Measurements from ENCODE around the gene SCCPDH.
A peak's percentile ranks its signal among the peaks of the same experiment; 100 is the strongest.
"Not testable (repeated sequence)": the region's sequence is repeated elsewhere in the genome, so short reads cannot be mapped to it uniquely, and the experiment has no call there.

Gene SCCPDH

DNA sequence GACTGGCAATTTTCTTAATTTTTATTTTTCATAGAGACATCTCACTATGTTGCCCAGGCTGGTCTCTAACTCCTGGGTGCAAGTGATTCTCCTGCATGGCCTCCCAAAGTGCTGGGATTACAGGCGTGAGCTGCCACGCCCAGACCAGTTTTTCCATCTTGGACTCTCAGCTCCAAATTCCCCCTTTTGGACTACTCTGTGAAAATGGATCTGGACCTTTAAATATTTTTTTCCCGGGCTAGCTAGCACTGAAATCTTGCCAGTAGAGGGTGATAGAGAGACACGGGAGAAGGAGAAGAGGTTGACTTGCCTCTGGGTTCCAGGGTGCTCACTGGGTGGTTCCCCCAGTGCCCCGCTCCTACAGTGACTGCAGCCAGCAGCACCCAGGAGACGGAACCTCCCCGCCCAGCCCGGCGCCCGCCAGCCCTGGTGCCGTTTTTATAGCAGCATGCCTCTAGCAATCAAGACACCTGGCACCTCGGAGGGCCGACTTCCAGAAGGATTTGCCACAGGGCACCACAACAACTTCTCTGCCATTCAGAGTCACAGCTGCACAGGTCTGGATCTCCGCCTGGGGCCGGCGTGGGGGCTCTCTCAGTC lies 34.7 kb upstream of the SCCPDH start:
- H3K4me3 ChIP-seq (ENCODE audit: low read depth in 1 of 2, low read length in 2 of 2) = peak overlapping the region; percentile 62 to 66
- no peak overlapping the region for H3K27ac ChIP-seq (ENCODE audit: low read depth, low read length)
- H3K36me3 ChIP-seq (ENCODE audit: control insufficient read depth in 1 of 2, insufficient read depth in 2 of 2, low read length in 2 of 2) = no peaks in the 10 kb centered on the region
- peak overlapping the region; percentile 61 to 66 for H3K9ac ChIP-seq (ENCODE audit: low read depth in 1 of 2, low read length in 2 of 2)
- H3K27me3 ChIP-seq (ENCODE audit: control insufficient read depth in 1 of 2, insufficient read depth in 2 of 2, low read length in 2 of 2) = no peaks in the 10 kb centered on the region
- H3K9me3 ChIP-seq (ENCODE audit: control insufficient read depth in 1 of 2, low read length in 2 of 2) = peaks cover 0 to 10% of the 10 kb centered on the region in 2 donors
- peaks cover 0 to 12% of the 10 kb centered on the region in 2 donors for H3K4me1 ChIP-seq (ENCODE audit: control insufficient read depth in 1 of 2, insufficient read depth in 2 of 2, low read length in 2 of 2)

DNA sequence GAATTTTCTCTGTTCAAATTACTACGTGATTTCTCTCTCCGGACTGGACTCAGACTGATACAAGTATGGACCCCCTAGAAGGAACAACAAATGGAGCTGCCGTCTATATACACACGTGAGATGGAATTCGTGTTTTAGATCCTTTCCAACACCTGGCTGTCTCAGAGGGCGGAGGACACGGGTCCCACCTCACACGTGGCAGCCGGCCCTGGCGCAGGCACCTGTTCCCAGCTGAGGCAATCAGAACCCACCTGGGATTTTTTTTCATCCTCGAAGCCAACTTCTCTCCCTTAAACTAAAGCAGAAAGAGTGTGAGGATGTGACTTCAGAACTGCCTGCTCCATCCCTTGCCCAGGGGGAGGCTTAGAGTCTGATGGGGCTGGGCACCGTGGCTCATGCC lies 34.1 kb upstream of the SCCPDH start:
- peak overlapping the region; percentile 61 to 66 for H3K9ac ChIP-seq (ENCODE audit: low read depth in 1 of 2, low read length in 2 of 2)
- H3K27me3 ChIP-seq (ENCODE audit: control insufficient read depth in 1 of 2, insufficient read depth in 2 of 2, low read length in 2 of 2) = no peaks in the 10 kb centered on the region
- no peaks in the 10 kb centered on the region for H3K36me3 ChIP-seq (ENCODE audit: control insufficient read depth in 1 of 2, insufficient read depth in 2 of 2, low read length in 2 of 2)
- peak overlapping the region; percentile 62 to 66 for H3K4me3 ChIP-seq (ENCODE audit: low read depth in 1 of 2, low read length in 2 of 2)
- H3K4me1 ChIP-seq (ENCODE audit: control insufficient read depth in 1 of 2, insufficient read depth in 2 of 2, low read length in 2 of 2) = peaks cover 0 to 12% of the 10 kb centered on the region in 2 donors
- H3K9me3 ChIP-seq (ENCODE audit: control insufficient read depth in 1 of 2, low read length in 2 of 2) = peaks cover 0 to 11% of the 10 kb centered on the region in 2 donors
- no peak overlapping the region for H3K27ac ChIP-seq (ENCODE audit: low read depth, low read length)

DNA sequence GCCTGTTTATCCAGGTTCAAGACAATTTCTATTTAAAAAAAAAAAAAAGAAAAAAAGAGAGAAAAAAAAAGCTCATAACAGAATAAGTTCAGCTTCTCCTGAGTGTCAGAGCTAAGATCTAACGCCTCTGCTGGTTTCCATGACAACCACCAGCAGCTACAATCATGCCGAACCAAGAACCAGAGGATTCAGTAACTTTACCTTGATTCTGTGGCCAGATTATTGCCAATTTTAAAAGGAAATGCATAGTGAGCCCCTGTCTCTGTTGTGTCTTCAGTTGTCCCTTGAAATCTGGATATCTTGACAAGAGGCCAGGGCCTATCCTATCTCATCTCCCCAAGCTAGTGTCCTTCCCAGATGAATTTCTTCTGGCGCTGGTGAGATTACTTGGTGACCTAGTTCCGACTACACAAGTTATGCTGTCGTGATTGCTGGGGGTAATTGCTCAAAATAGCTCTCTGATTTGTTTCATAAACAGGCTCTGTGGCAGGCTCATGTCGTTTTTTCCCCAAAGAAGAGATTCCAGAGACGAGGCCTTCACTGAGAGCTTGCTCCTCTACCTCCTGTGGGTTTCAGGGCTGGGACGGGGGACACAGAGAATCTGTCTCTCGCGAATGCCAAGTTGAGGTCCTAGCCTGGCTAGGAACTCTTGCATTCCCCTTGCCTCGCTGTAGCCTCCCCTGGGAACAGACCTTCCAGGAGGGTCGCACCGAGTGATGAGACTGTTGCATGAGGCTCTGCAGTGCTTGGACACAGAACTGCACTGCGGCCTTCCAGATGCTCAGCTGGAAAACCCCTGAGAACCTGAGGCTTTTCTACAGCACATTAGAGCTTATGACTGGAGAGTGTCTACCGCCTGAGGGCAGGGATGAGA lies 32.4 kb upstream of the SCCPDH start:
- Histone ChIP-seq H3K4me1 (ENCODE audit: control insufficient read depth in 1 of 2, insufficient read depth in 2 of 2, low read length in 2 of 2) (peaks cover 1 to 21% of the 10 kb centered on the region in 2 donors), H3K27ac (ENCODE audit: low read depth, low read length) (no peak overlapping the region), H3K9ac (ENCODE audit: low read depth in 1 of 2, low read length in 2 of 2) (no peak overlapping the region), H3K4me3 (ENCODE audit: low read depth in 1 of 2, low read length in 2 of 2) (no peak overlapping the region), H3K27me3 (ENCODE audit: control insufficient read depth in 1 of 2, insufficient read depth in 2 of 2, low read length in 2 of 2) (no peaks in the 10 kb centered on the region), H3K36me3 (ENCODE audit: control insufficient read depth in 1 of 2, insufficient read depth in 2 of 2, low read length in 2 of 2) (no peaks in the 10 kb centered on the region), H3K9me3 (ENCODE audit: control insufficient read depth in 1 of 2, low read length in 2 of 2) (peaks cover 0 to 11% of the 10 kb centered on the region in 2 donors)

DNA sequence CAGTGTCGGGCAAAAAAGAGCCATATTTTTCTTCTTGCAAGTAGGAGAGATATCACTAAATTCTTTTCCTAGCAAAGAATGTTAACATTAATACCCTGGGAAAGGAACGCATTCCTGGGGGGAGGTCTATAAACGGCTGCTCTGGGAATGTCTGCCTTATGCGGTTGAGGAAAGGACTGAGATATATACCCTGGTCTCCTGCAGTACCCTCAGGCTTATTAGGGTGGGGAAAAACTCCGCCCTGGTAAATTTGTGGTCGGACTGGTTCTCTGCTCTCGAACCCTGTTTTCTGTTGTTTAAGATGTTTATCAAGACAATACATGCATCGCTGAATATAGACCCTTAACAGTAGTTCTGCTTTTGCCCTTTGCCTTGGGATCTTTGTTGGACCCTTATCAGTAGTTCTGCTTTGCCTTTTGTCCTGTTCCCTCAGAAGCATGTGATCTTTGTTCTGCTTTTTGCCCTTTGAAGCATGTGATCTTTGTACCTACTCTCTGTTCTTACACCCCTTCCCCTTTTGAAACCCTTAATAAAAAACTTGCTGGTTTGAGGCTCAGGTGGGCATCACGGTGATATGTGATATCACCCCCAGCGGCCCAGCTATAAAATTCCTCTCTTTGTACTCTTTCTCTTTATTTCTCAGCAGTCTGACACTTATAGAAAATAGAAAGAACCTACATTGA lies 29.9 kb upstream of the SCCPDH start:
- H3K27ac ChIP-seq (ENCODE audit: low read depth, low read length); H3K27me3 ChIP-seq (ENCODE audit: control insufficient read depth in 1 of 2, insufficient read depth in 2 of 2, low read length in 2 of 2); H3K9ac ChIP-seq (ENCODE audit: low read depth in 1 of 2, low read length in 2 of 2); H3K36me3 ChIP-seq (ENCODE audit: control insufficient read depth in 1 of 2, insufficient read depth in 2 of 2, low read length in 2 of 2); H3K4me3 ChIP-seq (ENCODE audit: low read depth in 1 of 2, low read length in 2 of 2): not testable (repeated sequence)
- peaks cover 0 to 11% of the 10 kb centered on the region in 2 donors for H3K9me3 ChIP-seq (ENCODE audit: control insufficient read depth in 1 of 2, low read length in 2 of 2)
- H3K4me1 ChIP-seq (ENCODE audit: control insufficient read depth in 1 of 2, insufficient read depth in 2 of 2, low read length in 2 of 2) = peaks cover 4 to 26% of the 10 kb centered on the region in 2 donors

DNA sequence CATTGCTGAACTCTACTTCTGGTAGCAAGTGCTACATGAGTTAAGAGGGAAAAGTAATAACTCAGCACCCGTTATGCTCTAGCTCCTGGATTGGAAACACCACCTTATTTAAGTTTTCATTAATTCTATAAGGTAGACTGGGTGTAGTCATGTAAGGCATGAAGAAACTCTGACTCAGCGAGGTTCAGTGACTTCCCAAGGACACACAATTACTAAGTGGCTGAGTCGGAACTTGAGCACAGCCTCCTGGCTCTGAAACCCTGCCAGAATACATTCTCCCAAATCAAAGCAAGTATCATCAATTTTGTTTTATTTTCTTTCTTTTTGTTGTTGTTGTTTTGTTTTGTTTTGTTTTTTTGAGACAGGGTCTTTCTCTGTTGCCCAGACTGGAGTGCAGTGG lies 29.1 kb upstream of the SCCPDH start:
- no peak overlapping the region for H3K27ac ChIP-seq (ENCODE audit: low read depth, low read length)

DNA sequence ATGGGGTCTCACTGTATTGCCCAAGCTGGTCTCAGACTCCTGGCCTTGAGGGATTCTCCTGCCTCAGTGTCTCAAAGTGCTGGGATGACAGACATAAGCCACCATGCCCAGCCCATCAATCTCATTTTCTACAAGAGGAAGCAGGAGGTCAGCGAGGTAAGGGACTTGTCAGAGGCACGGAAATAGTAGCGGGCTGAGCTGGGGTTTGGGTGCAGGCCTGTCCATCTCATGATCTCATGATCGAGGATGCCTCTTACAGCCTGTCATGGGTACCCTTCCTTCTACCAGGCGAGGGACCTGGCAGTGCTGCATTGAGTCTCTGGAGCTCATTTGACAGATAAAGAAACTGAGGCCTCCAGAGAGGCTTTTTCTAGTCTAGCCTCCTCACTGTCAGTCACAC lies 28.5 kb upstream of the SCCPDH start:
- H3K27ac ChIP-seq (ENCODE audit: low read depth, low read length) = no peak overlapping the region
- no peaks in the 10 kb centered on the region for H3K36me3 ChIP-seq (ENCODE audit: control insufficient read depth in 1 of 2, insufficient read depth in 2 of 2, low read length in 2 of 2)
- H3K9me3 ChIP-seq (ENCODE audit: control insufficient read depth in 1 of 2, low read length in 2 of 2) = peaks cover 0 to 11% of the 10 kb centered on the region in 2 donors
- H3K4me1 ChIP-seq (ENCODE audit: control insufficient read depth in 1 of 2, insufficient read depth in 2 of 2, low read length in 2 of 2) = peaks cover 4 to 17% of the 10 kb centered on the region in 2 donors
- no peak overlapping the region for H3K9ac ChIP-seq (ENCODE audit: low read depth in 1 of 2, low read length in 2 of 2)
- H3K4me3 ChIP-seq (ENCODE audit: low read depth in 1 of 2, low read length in 2 of 2) = no peak overlapping the region
- H3K27me3 ChIP-seq (ENCODE audit: control insufficient read depth in 1 of 2, insufficient read depth in 2 of 2, low read length in 2 of 2) = no peaks in the 10 kb centered on the region

More for the DNA sequence above, 29.1 kb upstream of the SCCPDH start:
- Histone ChIP-seq H3K9ac (ENCODE audit: low read depth in 1 of 2, low read length in 2 of 2) (no peak overlapping the region), H3K36me3 (ENCODE audit: control insufficient read depth in 1 of 2, insufficient read depth in 2 of 2, low read length in 2 of 2) (no peaks in the 10 kb centered on the region), H3K4me1 (ENCODE audit: control insufficient read depth in 1 of 2, insufficient read depth in 2 of 2, low read length in 2 of 2) (peaks cover 4 to 20% of the 10 kb centered on the region in 2 donors), H3K4me3 (ENCODE audit: low read depth in 1 of 2, low read length in 2 of 2) (no peak overlapping the region), H3K27me3 (ENCODE audit: control insufficient read depth in 1 of 2, insufficient read depth in 2 of 2, low read length in 2 of 2) (no peaks in the 10 kb centered on the region), H3K9me3 (ENCODE audit: control insufficient read depth in 1 of 2, low read length in 2 of 2) (peaks cover 0 to 11% of the 10 kb centered on the region in 2 donors)

DNA sequence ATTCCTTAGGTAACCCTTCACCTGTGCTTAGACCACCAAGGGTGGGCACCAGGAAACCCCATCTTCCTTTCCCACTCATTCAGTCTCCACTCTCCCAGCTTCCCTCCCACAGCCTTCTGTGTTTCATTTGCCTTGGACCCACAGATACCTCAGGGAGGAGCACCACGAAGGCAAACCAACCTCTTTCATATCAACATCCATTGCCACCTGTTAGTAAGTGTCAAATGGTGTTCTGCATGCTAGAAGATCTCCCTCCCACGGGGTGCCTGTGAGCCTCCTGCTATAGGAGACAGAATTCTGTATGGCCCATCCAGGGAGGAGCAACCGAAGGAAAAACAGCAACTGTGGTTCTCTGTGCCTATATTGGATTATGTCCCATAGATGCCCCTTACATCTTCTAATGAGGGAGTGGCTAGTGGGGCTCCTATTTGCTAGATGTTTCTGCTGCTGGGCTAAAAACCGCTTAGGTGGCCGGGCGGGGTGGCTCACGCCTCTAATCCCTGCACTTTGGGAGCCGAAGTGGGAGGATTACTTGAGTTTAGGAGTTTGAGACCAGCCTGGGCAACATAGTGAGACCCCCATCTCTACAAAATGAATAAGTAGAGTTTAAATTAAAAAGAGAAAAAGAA lies 25.6 kb upstream of the SCCPDH start:
- H3K9ac ChIP-seq (ENCODE audit: low read depth in 1 of 2, low read length in 2 of 2) = peak overlapping the region; percentile 28 to 79
- H3K36me3 ChIP-seq (ENCODE audit: control insufficient read depth in 1 of 2, insufficient read depth in 2 of 2, low read length in 2 of 2) = no peaks in the 10 kb centered on the region
- no peaks in the 10 kb centered on the region for H3K27me3 ChIP-seq (ENCODE audit: control insufficient read depth in 1 of 2, insufficient read depth in 2 of 2, low read length in 2 of 2)
- H3K27ac ChIP-seq (ENCODE audit: low read depth, low read length) = no peak overlapping the region
- peaks cover 4 to 19% of the 10 kb centered on the region in 2 donors for H3K4me1 ChIP-seq (ENCODE audit: control insufficient read depth in 1 of 2, insufficient read depth in 2 of 2, low read length in 2 of 2)
- peak overlapping the region; percentile 50 to 73 for H3K4me3 ChIP-seq (ENCODE audit: low read depth in 1 of 2, low read length in 2 of 2)
- peaks cover 0 to 8% of the 10 kb centered on the region in 2 donors for H3K9me3 ChIP-seq (ENCODE audit: control insufficient read depth in 1 of 2, low read length in 2 of 2)

DNA sequence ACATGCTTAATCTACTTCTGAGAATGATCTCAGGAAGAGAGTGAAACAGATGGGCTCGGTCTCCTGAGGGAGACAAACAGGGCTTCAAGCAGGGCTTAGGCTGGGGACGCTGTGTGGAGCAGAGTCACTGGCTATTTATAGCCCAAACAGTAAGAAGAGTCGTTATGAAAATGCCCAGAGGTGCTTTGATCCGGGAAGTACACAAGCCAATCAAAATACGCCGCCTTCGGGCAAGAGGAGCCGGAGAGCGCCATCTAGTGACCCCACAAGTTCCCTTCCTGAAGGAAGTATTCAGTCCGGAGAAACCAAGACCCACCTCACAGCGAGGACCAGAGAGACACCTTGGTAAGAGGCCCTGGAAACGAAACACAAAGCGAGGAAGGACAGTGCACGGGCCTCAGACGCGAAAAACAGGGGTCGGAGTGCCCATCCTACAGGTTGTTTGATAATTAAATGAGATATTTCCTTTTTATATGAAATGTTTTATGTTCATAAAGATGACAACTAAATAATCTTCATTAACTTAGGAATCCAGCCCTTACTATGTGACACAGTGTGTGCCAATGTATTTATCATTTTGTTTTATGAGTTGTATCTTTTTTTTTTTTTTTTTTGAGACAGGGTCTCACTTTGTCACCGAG lies 25.0 kb upstream of the SCCPDH start:
- no peaks in the 10 kb centered on the region for H3K27me3 ChIP-seq (ENCODE audit: control insufficient read depth in 1 of 2, insufficient read depth in 2 of 2, low read length in 2 of 2)
- H3K4me3 ChIP-seq (ENCODE audit: low read depth in 1 of 2, low read length in 2 of 2) = peak overlapping the region; percentile 50 to 73
- no peak overlapping the region for H3K27ac ChIP-seq (ENCODE audit: low read depth, low read length)
- peak overlapping the region; percentile 28 to 79 for H3K9ac ChIP-seq (ENCODE audit: low read depth in 1 of 2, low read length in 2 of 2)
- H3K9me3 ChIP-seq (ENCODE audit: control insufficient read depth in 1 of 2, low read length in 2 of 2) = peaks cover 0 to 4% of the 10 kb centered on the region in 2 donors
- peaks cover 4 to 23% of the 10 kb centered on the region in 2 donors for H3K4me1 ChIP-seq (ENCODE audit: control insufficient read depth in 1 of 2, insufficient read depth in 2 of 2, low read length in 2 of 2)
- H3K36me3 ChIP-seq (ENCODE audit: control insufficient read depth in 1 of 2, insufficient read depth in 2 of 2, low read length in 2 of 2) = no peaks in the 10 kb centered on the region

DNA sequence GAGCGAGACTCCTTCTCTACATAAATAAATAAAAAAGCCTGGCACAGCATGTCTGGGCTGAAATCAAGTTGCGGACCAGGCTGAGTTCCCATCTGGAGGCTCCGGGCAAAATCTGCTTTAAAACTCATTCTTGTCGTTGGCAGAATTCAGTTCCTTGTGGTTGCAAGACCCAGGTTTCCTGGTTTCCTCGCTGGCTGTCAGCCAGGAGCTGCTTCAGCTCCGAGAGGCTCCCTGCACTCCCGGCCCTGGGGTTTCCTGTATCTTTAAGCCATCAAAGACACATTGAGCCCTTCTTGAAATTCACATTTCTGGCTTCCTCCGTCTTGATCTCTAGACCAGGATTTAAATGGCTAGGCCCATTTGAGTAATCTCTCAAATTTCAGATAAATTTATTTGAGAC lies 20.6 kb upstream of the SCCPDH start:
- no peak overlapping the region for H3K4me3 ChIP-seq (ENCODE audit: low read depth in 1 of 2, low read length in 2 of 2)
- no peaks in the 10 kb centered on the region for H3K27me3 ChIP-seq (ENCODE audit: control insufficient read depth in 1 of 2, insufficient read depth in 2 of 2, low read length in 2 of 2)
- H3K36me3 ChIP-seq (ENCODE audit: control insufficient read depth in 1 of 2, insufficient read depth in 2 of 2, low read length in 2 of 2) = no peaks in the 10 kb centered on the region
- H3K4me1 ChIP-seq (ENCODE audit: control insufficient read depth in 1 of 2, insufficient read depth in 2 of 2, low read length in 2 of 2) = peaks cover 6 to 9% of the 10 kb centered on the region in 2 donors
- H3K9ac ChIP-seq (ENCODE audit: low read depth in 1 of 2, low read length in 2 of 2) = no peak overlapping the region
- H3K27ac ChIP-seq (ENCODE audit: low read depth, low read length) = no peak overlapping the region
- H3K9me3 ChIP-seq (ENCODE audit: control insufficient read depth in 1 of 2, low read length in 2 of 2) = no peaks in the 10 kb centered on the region

Measured in duodenal mucosa (tissue), 2 donors.